BLaER1 (cell line): ENCODE measurements around the gene KLF13.

Experiments used
- H3K27ac ChIP-seq: shearing (Covaris generic); formaldehyde crosslinking; 2 replicates; pipeline ENCODE4 v1.8.1; 2022
- H3K27me3 ChIP-seq: shearing (Covaris generic); formaldehyde crosslinking; 2 replicates; pipeline ENCODE4 v1.8.1; 2022
- H3K36me3 ChIP-seq: shearing (Covaris generic); formaldehyde crosslinking; 2 replicates; pipeline ENCODE4 v1.8.1; 2022
- H3K4me1 ChIP-seq: shearing (Covaris generic); formaldehyde crosslinking; 2 replicates; pipeline ENCODE4 v1.8.1; 2022
- H3K4me2 ChIP-seq: shearing (Covaris generic); formaldehyde crosslinking; 2 replicates; pipeline ENCODE4 v1.8.1; 2022
- H3K4me3 ChIP-seq: shearing (Covaris generic); formaldehyde crosslinking; 2 replicates; pipeline ENCODE4 v1.8.1; 2022
- H3K9ac ChIP-seq: shearing (Covaris generic); formaldehyde crosslinking; 2 replicates; pipeline ENCODE4 v1.8.1; 2022
- H3K9me3 ChIP-seq: shearing (Covaris generic); formaldehyde crosslinking; 2 replicates; pipeline ENCODE4 v1.8.1; 2022
- H4K20me1 ChIP-seq: shearing (Covaris generic); formaldehyde crosslinking; 2 replicates; pipeline ENCODE4 v1.8.1; 2022
- Cebpa-rat ChIP-seq: shearing (Covaris generic); IDR thresholded peaks from 2 replicates; pipeline ENCODE4 v1.8.1; 2022

Gene KLF13

DNA sequence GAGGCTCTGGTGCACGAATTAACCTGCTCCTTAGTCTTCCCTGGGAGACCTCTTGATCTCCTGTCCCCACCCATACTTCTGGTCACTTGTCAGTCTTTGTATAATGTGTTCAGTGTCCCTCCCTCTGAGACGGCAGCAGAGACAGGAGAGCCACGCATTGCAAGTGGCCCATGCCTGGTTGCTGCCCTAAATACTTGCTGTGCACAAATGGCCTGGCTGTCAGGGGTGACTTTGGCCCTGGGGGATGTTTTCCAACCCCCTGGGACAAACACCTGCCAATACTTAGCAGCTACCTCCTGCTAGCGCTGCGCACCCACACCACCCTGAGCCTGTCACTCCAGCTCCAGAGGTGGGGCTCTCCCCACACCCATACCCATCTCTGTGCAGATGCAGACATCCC lies 17.2 kb downstream of the KLF13 start:
- Histone ChIP-seq H3K27ac (peak overlapping the region; percentile 76), H3K9ac (peak overlapping the region; percentile 57; the same call in 1 of the 2 replicates)
- TF ChIP-seq Cebpa-rat, result no peak

DNA sequence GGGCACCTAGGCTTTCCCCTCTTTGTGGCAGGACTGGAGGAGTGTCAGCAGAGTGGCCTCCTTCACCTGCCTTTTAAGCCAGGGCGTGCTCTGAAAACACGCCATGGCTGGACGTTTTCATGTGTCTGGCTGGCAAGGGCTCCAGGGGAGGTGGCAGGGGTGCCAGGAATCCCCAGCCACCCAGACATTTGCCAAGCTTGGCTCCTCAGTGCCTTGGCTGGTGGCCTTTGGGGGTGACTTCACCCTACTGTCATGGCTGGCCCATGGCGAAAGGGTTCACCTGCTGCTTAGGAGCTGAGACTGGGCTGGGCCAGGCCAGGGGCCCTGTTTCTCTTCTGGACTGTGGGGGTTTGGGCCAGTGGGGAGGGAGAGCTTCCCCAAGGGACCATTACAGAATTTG lies 17.6 kb downstream of the KLF13 start:
- peak overlapping the region; percentile 76 for H3K27ac ChIP-seq
- no peak overlapping the region for H3K4me3 ChIP-seq
- TF ChIP-seq Cebpa-rat, result no peak
- peaks cover 26% of the 10 kb centered on the region for H3K36me3 ChIP-seq
- H3K9me3 ChIP-seq, result no peaks in the 10 kb centered on the region
- H3K4me2 ChIP-seq, result peak overlapping the region; percentile 93
- H3K27me3 ChIP-seq, result no peaks in the 10 kb centered on the region
- peaks cover 100% of the 10 kb centered on the region for H3K4me1 ChIP-seq
- H4K20me1 ChIP-seq, result peaks cover 100% of the 10 kb centered on the region
- peak overlapping the region; percentile 69; the same call in 1 of the 2 replicates for H3K9ac ChIP-seq

More for the DNA sequence above, 17.2 kb downstream of the KLF13 start:
- Histone ChIP-seq H3K4me3 (no peak overlapping the region), H3K4me2 (peak overlapping the region; percentile 93), H4K20me1 (peaks cover 100% of the 10 kb centered on the region), H3K27me3 (no peaks in the 10 kb centered on the region), H3K4me1 (peaks cover 100% of the 10 kb centered on the region), H3K36me3 (peaks cover 22% of the 10 kb centered on the region), H3K9me3 (no peaks in the 10 kb centered on the region)

DNA sequence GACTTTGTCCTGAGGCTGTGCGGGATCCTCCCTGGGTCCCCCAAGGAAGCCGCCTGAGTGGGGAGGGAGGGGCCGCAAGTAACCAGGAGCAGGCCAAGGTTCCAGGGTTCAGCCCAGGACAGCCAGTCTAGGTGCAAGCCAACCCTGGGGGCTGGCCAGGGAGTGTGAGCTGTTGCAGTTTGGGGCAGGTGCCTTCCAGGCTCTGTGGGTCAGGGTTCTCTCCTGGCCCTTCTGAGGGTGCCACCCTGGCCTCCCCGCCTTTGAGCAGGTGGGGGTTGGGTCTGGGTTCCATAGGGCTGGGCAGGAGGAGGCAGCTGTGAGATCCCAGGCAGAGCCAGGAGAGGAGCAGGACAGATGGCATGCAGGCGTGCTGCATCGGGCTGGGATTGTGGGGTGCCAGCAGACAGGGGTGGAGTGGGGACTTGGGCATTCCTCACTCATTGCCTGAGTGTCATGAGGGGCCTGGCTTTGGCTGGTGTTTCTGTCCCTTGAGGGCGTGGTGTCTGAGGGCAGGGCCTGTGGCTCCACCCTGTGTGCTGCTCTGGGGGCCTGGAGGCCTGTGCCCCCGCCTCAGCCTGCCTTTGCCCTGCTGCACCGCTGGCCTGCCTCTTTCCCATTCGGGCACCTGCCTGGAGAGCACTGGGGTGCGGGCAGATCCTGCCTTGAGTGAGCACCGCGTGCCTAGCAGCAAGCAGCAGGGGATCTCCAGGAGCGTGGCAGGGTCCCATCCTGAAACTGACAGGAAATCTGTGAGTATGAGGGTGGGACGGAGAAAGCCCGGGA lies 18.4 kb downstream of the KLF13 start:
- peaks cover 100% of the 10 kb centered on the region for H3K4me1 ChIP-seq
- H3K27ac ChIP-seq, result peak overlapping the region; percentile 76

DNA sequence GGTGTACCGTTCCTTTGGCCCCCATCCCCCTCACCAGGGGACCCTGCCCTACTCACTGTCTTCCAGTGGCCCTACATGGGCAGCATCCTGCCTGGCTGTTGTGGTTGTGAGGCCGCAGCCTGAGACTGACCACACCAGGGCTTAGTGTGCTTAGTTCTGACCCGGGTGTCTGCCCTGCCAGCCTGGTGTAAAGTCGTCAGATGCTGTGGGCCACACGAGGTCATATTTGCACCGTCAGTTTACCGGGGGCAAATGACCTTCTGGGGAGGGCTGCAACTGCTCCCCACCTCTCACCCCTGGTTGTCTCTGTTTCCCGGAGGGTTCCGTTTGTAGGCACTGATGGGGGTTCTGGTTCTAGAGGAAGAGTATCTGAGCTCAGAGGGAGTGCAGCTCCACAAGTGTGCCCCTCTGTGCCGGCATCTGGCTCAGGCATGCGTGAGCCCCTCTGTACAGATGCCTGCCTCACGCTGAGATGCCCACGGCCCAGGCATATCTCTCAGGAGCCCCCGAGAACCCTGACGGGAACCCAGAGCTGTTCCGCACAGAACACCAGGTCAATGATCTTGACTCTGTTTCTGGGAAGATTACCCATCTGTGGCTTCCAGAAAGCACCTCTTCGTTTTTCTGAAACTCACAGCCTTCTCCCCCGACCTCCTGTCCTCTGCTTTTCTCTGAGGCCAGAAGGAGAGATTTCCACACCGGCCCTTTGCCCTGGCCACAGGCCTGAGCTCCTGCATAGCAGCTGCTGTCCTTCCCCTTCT lies 19.2 kb downstream of the KLF13 start:
- H3K27me3 ChIP-seq, result no peaks in the 10 kb centered on the region
- H3K9ac ChIP-seq, result peak overlapping the region; percentile 69
- peaks cover 35% of the 10 kb centered on the region for H3K36me3 ChIP-seq
- peak overlapping the region; percentile 42; the same call in 1 of the 2 replicates for H3K4me3 ChIP-seq
- H3K9me3 ChIP-seq, result no peaks in the 10 kb centered on the region
- peak overlapping the region; percentile 93 for H3K4me2 ChIP-seq
- no peak for TF ChIP-seq Cebpa-rat
- H4K20me1 ChIP-seq, result peaks cover 100% of the 10 kb centered on the region
- H3K27ac ChIP-seq, result peak overlapping the region; percentile 76
- peaks cover 100% of the 10 kb centered on the region for H3K4me1 ChIP-seq

More for the DNA sequence above, 18.4 kb downstream of the KLF13 start:
- no peak for TF ChIP-seq Cebpa-rat
- Histone ChIP-seq H3K9ac (peak overlapping the region; percentile 69), H3K36me3 (peaks cover 27% of the 10 kb centered on the region), H3K4me3 (peak overlapping the region; percentile 42; the same call in 1 of the 2 replicates), H3K27me3 (no peaks in the 10 kb centered on the region), H3K9me3 (no peaks in the 10 kb centered on the region), H3K4me2 (peak overlapping the region; percentile 93), H4K20me1 (peaks cover 100% of the 10 kb centered on the region)

DNA sequence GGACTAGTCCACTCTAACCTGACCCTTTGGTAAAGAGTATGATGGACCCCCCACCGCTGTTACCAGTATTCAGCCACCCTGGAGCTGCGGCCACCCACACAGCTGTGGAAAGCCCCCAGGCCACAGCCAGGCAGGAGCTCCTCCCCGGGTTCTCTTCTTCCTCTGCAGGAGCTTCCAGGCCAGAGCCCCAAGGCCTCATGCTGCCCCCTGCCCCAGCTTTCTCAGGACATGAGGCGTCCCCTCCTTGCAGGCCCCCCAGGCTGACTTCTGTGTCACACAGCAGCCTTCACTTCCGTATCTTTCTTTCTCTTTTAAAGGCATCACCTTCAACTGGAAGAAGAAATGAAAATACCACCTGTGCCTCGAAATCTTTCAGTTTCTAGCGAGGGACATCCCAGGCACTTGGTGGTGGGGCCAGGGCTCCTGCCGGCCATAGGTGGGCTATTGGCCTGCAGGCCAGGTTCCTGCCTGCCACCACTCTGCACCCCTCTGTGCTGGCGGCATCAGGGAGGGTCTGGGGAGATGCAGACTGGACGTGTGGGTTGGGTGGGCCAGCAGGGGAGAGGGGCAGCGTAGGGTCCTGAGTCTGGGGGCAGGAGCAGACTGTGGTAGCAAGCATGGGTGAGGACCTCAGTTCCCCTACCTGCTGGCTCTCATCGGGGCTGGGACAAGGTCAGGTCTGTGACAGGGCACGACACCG lies 19.9 kb downstream of the KLF13 start:
- Histone ChIP-seq H3K27me3 (no peaks in the 10 kb centered on the region), H3K9ac (peak overlapping the region; percentile 69), H3K27ac (peak overlapping the region; percentile 76)

DNA sequence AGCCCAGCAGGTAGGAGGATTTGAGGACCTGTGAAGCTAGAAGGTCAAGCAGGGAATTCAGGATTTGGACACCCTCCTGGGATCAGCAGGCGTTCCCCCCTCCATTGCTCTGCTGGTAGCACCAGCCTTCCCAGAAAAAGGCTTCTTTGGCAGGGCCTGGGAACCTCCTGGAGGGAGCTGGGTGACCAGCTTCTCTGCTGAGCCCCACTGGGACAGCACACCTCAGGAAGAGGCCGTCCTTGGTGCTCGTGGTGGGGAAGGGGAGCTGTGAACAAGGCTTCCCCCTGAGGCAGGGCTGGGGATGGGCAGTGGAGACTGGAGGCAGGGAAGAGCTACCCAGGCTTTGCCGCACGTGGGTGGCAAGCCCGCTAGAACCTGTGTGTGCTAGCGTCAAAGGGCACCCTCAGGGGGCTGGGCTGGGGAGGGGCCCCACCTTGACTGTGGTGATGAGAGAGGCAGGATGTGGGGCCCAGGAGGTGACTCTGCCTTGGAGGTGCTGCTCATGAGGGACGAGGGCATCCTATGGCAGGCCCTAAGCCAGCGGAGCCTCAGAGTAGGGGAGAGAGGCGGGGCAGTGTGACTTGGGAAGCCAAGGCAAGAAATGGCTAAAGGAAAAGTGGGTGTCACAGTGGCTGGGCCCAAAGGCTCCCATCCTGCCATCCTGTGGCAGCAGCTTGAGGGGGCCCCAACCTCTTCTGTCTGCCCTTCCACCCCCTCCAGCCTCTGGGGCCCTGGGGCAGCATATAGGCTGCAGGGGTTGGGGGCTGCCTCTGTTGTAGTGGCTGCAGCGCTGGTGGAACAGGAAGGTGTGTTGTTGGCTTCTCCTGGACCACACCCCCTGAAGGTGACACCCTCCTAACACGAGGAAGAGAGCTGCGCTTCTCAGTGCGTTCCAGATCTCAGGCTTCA lies 20.7 kb downstream of the KLF13 start:
- H3K4me2 ChIP-seq, result peak overlapping the region; percentile 93
- H3K27me3 ChIP-seq, result no peaks in the 10 kb centered on the region
- peaks cover 37% of the 10 kb centered on the region for H3K36me3 ChIP-seq
- no peak for TF ChIP-seq Cebpa-rat
- H3K4me1 ChIP-seq, result peaks cover 100% of the 10 kb centered on the region
- H3K9me3 ChIP-seq, result no peaks in the 10 kb centered on the region
- H4K20me1 ChIP-seq, result peaks cover 85% of the 10 kb centered on the region
- H3K9ac ChIP-seq, result peak overlapping the region; percentile 69
- H3K4me3 ChIP-seq, result no peak overlapping the region
- H3K27ac ChIP-seq, result peak overlapping the region; percentile 76

More for the DNA sequence above, 19.9 kb downstream of the KLF13 start:
- Histone ChIP-seq H3K4me3 (no peak overlapping the region), H3K36me3 (peaks cover 37% of the 10 kb centered on the region), H4K20me1 (peaks cover 93% of the 10 kb centered on the region), H3K4me1 (peaks cover 100% of the 10 kb centered on the region), H3K9me3 (no peaks in the 10 kb centered on the region), H3K4me2 (peak overlapping the region; percentile 93)
- no peak for TF ChIP-seq Cebpa-rat

DNA sequence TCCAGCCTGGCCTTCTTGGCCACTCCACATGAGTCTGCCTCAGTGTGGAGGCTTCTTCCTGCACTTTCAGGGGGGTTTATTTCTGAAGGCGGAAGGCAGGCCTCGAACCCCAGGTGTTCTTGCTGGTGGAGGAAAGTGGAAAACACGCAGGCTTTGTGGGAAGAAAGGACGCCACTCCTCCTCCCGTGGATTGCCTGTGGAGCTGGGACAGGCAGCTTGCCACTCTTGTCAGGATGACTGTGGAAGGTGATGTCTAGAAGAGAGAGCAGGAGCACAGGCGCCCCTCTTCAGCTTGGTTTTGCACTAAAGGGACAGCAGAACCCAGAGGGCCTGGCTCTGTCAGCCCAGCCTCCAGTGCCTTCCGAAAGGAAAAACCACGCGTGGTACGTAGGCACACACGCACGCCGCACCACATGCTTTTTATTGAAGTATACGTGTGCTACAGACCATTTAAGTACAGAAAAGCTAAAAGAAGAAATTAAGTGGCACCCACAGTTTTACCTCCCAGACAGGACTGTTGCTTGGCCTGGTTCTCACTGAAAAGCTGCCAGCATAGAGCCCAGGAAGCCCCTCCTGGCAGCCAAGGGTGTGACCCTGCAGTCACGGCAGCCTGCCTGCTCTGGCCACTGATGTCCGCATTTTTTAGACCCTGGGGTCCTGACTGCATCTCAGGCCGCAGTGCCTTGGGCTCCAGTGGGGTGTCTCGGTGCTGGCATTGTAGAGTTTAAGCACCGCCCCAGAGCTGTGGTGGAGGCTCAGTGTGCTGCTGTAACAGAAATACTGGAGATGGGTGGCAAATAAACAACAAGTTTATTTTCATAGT lies 21.6 kb downstream of the KLF13 start:
- H3K9me3 ChIP-seq, result no peaks in the 10 kb centered on the region
- H3K4me1 ChIP-seq, result peaks cover 100% of the 10 kb centered on the region
- TF ChIP-seq Cebpa-rat, result no peak

More for the DNA sequence above, 21.6 kb downstream of the KLF13 start:
- H3K27ac ChIP-seq, result peak overlapping the region; percentile 76
- peak overlapping the region; percentile 93 for H3K4me2 ChIP-seq
- peaks cover 77% of the 10 kb centered on the region for H4K20me1 ChIP-seq
- peaks cover 37% of the 10 kb centered on the region for H3K36me3 ChIP-seq
- no peak overlapping the region for H3K4me3 ChIP-seq
- H3K9ac ChIP-seq, result peak overlapping the region; percentile 69
- H3K27me3 ChIP-seq, result no peaks in the 10 kb centered on the region
